ENCODE results near the gene PHLDB1. TPM values are rescaled to one million over a fixed set of nuclear protein-coding genes. Genes with fewer than 3 reads are reported as not detected.
"Not testable (repeated sequence)": the region's sequence is repeated elsewhere in the genome, so short reads cannot be mapped to it uniquely, and the experiment has no call there.

Gene PHLDB1
- total and polyA plus RNA-seq, 3 experiments from 2014 or later = 0.82 to 2.4 (median 1.9) TPM

GRCh38 chr11:118684187-118684586, 76.8 kb downstream of the PHLDB1 start:
- H3K4me1 Mint-ChIP-seq = peaks cover 5 to 6% (median 6%) of the 10 kb centered on the region in 3 donors
- no peaks in the 10 kb centered on the region for H3K36me3 ChIP-seq (ENCODE audit: insufficient read depth, low read length)
- ChIA-PET CTCF (no interaction called here), POLR2A (no interaction called here)
- no peak overlapping the region for H3K27ac ChIP-seq (ENCODE audit: low read depth, low read length)
- no peaks in the 10 kb centered on the region for H3K36me3 Mint-ChIP-seq
- H3K9me3 Mint-ChIP-seq = no peaks in the 10 kb centered on the region
- no peak overlapping the region for H3K4me3 Mint-ChIP-seq
- DNase-seq = no peak
- no peak overlapping the region for H3K4me3 ChIP-seq (ENCODE audit: low read length)
- no peaks in the 10 kb centered on the region for H3K4me1 ChIP-seq (ENCODE audit: insufficient read depth, low read length)
- no peaks in the 10 kb centered on the region for H3K9me3 ChIP-seq (ENCODE audit: low read length)
- peaks cover 4% of the 10 kb centered on the region for H3K27me3 ChIP-seq (ENCODE audit: insufficient read depth, low read length, poor library complexity, severe bottlenecking)
- H3K27ac Mint-ChIP-seq = no peak overlapping the region
- H3K27me3 Mint-ChIP-seq = peaks cover 0 to 1% of the 10 kb centered on the region in 2 donors

- ChIA-PET CTCF (interaction anchor here (1.0 to 3.4 kb wide), 7 partner anchors 18 to 270 kb away, joined by 3 to 32 read pairs (median 17); partner anchors contain the start of genes DDX6 and UPK2), POLR2A (interaction anchor here (1.7 kb wide), 1 partner anchor 207 kb away, joined by 7 read pairs; no protein-coding TSS in a partner anchor)
- Mint-ChIP-seq H3K4me1 (peaks cover 31 to 35% (median 35%) of the 10 kb centered on the region in 3 donors), H3K27ac (peak overlapping the region in 2 of 8 donors; percentile 23 to 87), H3K36me3 (no peaks in the 10 kb centered on the region), H3K9me3 (no peaks in the 10 kb centered on the region), H3K27me3 (peaks cover 0 to 6% of the 10 kb centered on the region in 2 donors), H3K4me3 (peak overlapping the region in 1 of 7 donors; percentile 23)
- peaks cover 27% of the 10 kb centered on the region for H3K4me1 ChIP-seq (ENCODE audit: insufficient read depth, low read length)
- no peak overlapping the region for H3K27ac ChIP-seq (ENCODE audit: low read depth, low read length)
- no peak overlapping the region for H3K4me3 ChIP-seq (ENCODE audit: low read length)
- H3K27me3 ChIP-seq (ENCODE audit: insufficient read depth, low read length, poor library complexity, severe bottlenecking) = peaks cover 4% of the 10 kb centered on the region
- no peak for DNase-seq
- no peaks in the 10 kb centered on the region for H3K9me3 ChIP-seq (ENCODE audit: low read length)
- no peaks in the 10 kb centered on the region for H3K36me3 ChIP-seq (ENCODE audit: insufficient read depth, low read length)
Measured at GRCh38 chr11:118687906-118688305, 80.5 kb downstream of the PHLDB1 start.

DNA sequence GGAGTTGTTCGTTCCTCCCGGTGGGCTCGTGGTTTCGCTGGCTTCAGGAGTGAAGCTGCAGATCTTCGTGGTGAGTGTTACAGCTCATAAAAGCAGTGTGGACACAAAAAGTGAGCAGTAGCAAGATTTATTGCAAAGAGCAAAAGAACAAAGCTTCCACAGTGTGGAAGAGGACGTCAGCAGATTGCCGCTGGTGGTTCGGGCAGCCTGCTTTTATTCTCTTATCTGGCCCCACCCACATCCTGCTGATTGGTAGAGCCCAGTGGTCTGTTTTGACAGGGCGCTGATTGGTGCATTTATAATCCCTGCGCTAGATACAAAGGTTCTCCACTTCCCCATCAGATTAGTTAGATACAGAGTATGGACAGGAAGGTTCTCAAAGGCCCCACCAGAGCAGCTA, 80.9 kb downstream of the PHLDB1 start:
- H3K27ac ChIP-seq (ENCODE audit: low read depth, low read length); H3K36me3 ChIP-seq (ENCODE audit: insufficient read depth, low read length); H3K27me3 ChIP-seq (ENCODE audit: insufficient read depth, low read length, poor library complexity, severe bottlenecking); H3K27me3 Mint-ChIP-seq; H3K9me3 ChIP-seq (ENCODE audit: low read length); H3K4me3 ChIP-seq (ENCODE audit: low read length); H3K9me3 Mint-ChIP-seq; H3K36me3 Mint-ChIP-seq: not testable (repeated sequence)
- Mint-ChIP-seq H3K27ac (peak overlapping the region in 3 of 8 donors; percentile 26 to 87 (median 61)), H3K4me1 (peaks cover 36 to 40% (median 39%) of the 10 kb centered on the region in 3 donors), H3K4me3 (peak overlapping the region in 2 of 7 donors; percentile 37 to 54)
- peaks cover 31% of the 10 kb centered on the region for H3K4me1 ChIP-seq (ENCODE audit: insufficient read depth, low read length)
- CTCF ChIA-PET = interaction anchor here (1.0 to 5.0 kb wide), 11 partner anchors 12 to 269 kb away, joined by 3 to 37 read pairs (median 17); partner anchors contain the start of gene UPK2
- POLR2A ChIA-PET = interaction anchor here (1.7 kb wide), 1 partner anchor 207 kb away, joined by 7 read pairs; no protein-coding TSS in a partner anchor
- peak in 2 of 5 donors; percentile 13 to 44 for DNase-seq

- Histone ChIP-seq H3K36me3 (ENCODE audit: insufficient read depth, low read length) (no peaks in the 10 kb centered on the region), H3K27ac (ENCODE audit: low read depth, low read length) (no peak overlapping the region), H3K27me3 (ENCODE audit: insufficient read depth, low read length, poor library complexity, severe bottlenecking) (peaks cover 4% of the 10 kb centered on the region), H3K4me3 (ENCODE audit: low read length) (no peak overlapping the region), H3K9me3 (ENCODE audit: low read length) (no peaks in the 10 kb centered on the region), H3K4me1 (ENCODE audit: insufficient read depth, low read length) (peaks cover 37% of the 10 kb centered on the region)
- H3K9me3 Mint-ChIP-seq = no peaks in the 10 kb centered on the region
- peaks cover 0 to 6% of the 10 kb centered on the region in 2 donors for H3K27me3 Mint-ChIP-seq
- no peaks in the 10 kb centered on the region for H3K36me3 Mint-ChIP-seq
- CTCF ChIA-PET = interaction anchor here (0.9 to 5.5 kb wide), 33 partner anchors 8 to 309 kb away, joined by 3 to 122 read pairs (median 6); partner anchors contain the start of genes BCL9L, CENATAC, DDX6 and UPK2
- H3K4me3 Mint-ChIP-seq = no peak overlapping the region
- DNase-seq = no peak
- H3K27ac Mint-ChIP-seq = no peak overlapping the region
- H3K4me1 Mint-ChIP-seq = peaks cover 42 to 46% (median 45%) of the 10 kb centered on the region in 3 donors
- POLR2A ChIA-PET = interaction anchor here (1.0 to 1.7 kb wide), 3 partner anchors 101 to 267 kb away, joined by 3 to 13 read pairs (median 7); partner anchors contain the start of genes DDX6 and UPK2
Measured at GRCh38 chr11:118688851-118689502, 81.6 kb downstream of the PHLDB1 start.

GRCh38 chr11:118689503-118689851, 82.1 kb downstream of the PHLDB1 start:
- ChIA-PET POLR2A (interaction anchor here (1.0 to 3.8 kb wide), 5 partner anchors 16 to 267 kb away, joined by 3 to 26 read pairs (median 7); partner anchors contain the start of genes DDX6 and UPK2), CTCF (interaction anchor here (0.7 to 5.5 kb wide), 53 partner anchors 9 to 308 kb away, joined by 3 to 122 read pairs (median 5); partner anchors contain the start of genes BCL9L, CENATAC, DDX6 and UPK2)
- H3K27ac ChIP-seq (ENCODE audit: low read depth, low read length) = no peak overlapping the region

DNA sequence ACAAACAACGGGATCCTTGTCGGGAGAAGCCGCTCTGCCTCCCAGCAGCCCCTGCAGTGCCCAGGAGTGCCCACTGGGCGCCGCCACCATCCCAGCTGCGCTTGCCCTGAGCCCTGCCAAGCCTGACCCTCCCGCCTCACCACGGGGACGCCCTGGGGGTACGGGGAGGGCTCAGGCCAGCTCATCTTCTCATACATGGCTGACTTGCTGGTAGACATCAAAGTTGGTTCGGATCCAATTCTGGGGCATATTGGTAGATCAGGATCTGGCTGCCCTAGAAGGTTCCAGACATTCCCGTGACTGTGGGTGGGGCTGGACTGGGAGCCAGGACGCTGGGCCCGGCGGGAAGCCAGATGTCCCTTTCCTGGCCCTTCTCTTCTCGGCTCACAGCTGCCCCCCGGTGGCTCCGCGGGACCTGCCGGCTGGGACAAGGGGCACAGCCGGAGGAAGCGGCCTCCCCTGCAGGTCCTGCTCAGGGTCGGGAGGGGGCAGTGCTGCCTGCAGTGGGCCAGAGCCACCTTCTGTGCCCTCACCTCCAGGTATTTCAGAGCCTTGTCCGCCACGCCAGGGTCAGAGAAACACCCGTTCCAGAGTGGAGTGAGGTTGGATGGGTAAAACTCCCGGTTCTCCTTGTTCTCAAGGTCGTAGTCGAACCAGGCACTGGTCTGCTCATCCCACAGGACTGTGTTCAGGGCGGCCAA, 82.6 kb downstream of the PHLDB1 start:
- no peak overlapping the region for H3K27ac ChIP-seq (ENCODE audit: low read depth, low read length)
- ChIA-PET CTCF (interaction anchor here (0.7 to 5.5 kb wide), 53 partner anchors 9 to 308 kb away, joined by 3 to 122 read pairs (median 5); partner anchors contain the start of genes BCL9L, CENATAC, DDX6 and UPK2), POLR2A (interaction anchor here (0.6 to 3.8 kb wide), 5 partner anchors 15 to 266 kb away, joined by 3 to 26 read pairs (median 3); partner anchors contain the start of genes DDX6 and UPK2)
- H3K36me3 ChIP-seq (ENCODE audit: insufficient read depth, low read length) = no peaks in the 10 kb centered on the region
- H3K4me3 ChIP-seq (ENCODE audit: low read length) = peak overlapping the region; percentile 71
- no peaks in the 10 kb centered on the region for H3K9me3 ChIP-seq (ENCODE audit: low read length)
- H3K4me1 ChIP-seq (ENCODE audit: insufficient read depth, low read length) = peaks cover 48% of the 10 kb centered on the region
- H3K27me3 Mint-ChIP-seq = peaks cover 0 to 5% of the 10 kb centered on the region in 2 donors
- peaks cover 50 to 56% (median 56%) of the 10 kb centered on the region in 3 donors for H3K4me1 Mint-ChIP-seq
- peak; percentile 69 to 89 (median 82) for DNase-seq
- peaks cover 4% of the 10 kb centered on the region for H3K27me3 ChIP-seq (ENCODE audit: insufficient read depth, low read length, poor library complexity, severe bottlenecking)
- peak overlapping the region in 7 of 8 donors; percentile 42 to 98 (median 79) for H3K27ac Mint-ChIP-seq
- no peaks in the 10 kb centered on the region for H3K9me3 Mint-ChIP-seq
- H3K4me3 Mint-ChIP-seq = peak overlapping the region; percentile 18 to 90 (median 68)
- H3K36me3 Mint-ChIP-seq = no peaks in the 10 kb centered on the region

More at GRCh38 chr11:118689503-118689851, 82.1 kb downstream of the PHLDB1 start:
- Mint-ChIP-seq H3K4me3 (no peak overlapping the region), H3K27me3 (peaks cover 0 to 6% of the 10 kb centered on the region in 2 donors), H3K4me1 (peaks cover 44 to 51% (median 50%) of the 10 kb centered on the region in 3 donors), H3K27ac (no peak overlapping the region), H3K36me3 (no peaks in the 10 kb centered on the region), H3K9me3 (no peaks in the 10 kb centered on the region)
- peaks cover 4% of the 10 kb centered on the region for H3K27me3 ChIP-seq (ENCODE audit: insufficient read depth, low read length, poor library complexity, severe bottlenecking)
- DNase-seq = no peak
- no peaks in the 10 kb centered on the region for H3K36me3 ChIP-seq (ENCODE audit: insufficient read depth, low read length)
- H3K4me3 ChIP-seq (ENCODE audit: low read length) = no peak overlapping the region
- H3K4me1 ChIP-seq (ENCODE audit: insufficient read depth, low read length) = peaks cover 42% of the 10 kb centered on the region
- H3K9me3 ChIP-seq (ENCODE audit: low read length) = no peaks in the 10 kb centered on the region

DNA sequence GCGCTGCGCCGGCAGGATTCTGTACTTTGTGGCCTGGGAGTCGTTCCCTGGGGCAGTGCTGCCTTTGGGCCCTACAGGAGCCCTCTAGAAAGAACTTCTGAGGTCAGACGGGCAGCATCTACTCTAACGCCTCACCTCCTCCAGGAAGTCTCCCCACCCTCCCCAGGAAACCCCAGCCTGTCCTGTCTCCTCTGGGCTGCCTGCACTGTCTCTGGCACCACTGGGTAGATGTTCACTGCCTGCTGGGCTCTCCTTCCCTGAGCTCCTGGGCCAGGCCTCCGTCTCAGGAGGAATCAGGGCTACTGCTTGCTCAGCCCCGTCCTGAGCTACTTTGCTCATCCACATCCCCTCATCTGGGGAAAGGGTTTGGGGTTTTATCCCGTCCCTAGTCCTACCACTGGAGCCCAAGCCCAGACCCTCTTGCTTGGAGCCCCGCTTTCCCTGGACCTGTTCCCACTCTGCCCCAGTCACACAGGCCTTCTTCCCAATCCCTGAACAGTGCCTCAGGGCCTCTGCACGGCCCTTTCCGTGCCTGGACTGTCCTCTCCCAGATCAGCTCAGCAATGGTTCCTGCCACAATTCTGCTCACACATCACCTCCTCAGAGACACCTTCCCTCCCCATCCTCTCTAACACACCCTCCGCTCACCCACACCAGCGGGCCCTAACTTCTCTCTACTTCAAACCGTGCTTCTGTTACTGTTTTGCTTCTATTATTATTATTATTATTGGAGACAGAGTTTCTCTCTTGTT, 83.3 kb downstream of the PHLDB1 start:
- H3K4me1 Mint-ChIP-seq = peaks cover 54 to 62% (median 61%) of the 10 kb centered on the region in 3 donors

More for the DNA sequence above, 83.3 kb downstream of the PHLDB1 start:
- peak overlapping the region in 6 of 7 donors; percentile 49 to 90 (median 68) for H3K4me3 Mint-ChIP-seq
- CTCF ChIA-PET = interaction anchor here (0.6 to 5.5 kb wide), 27 partner anchors 9 to 267 kb away, joined by 3 to 122 read pairs (median 6); partner anchors contain the start of genes DDX6 and UPK2
- H3K9me3 Mint-ChIP-seq = no peaks in the 10 kb centered on the region
- Histone ChIP-seq H3K4me1 (ENCODE audit: insufficient read depth, low read length) (peaks cover 54% of the 10 kb centered on the region), H3K36me3 (ENCODE audit: insufficient read depth, low read length) (no peaks in the 10 kb centered on the region), H3K9me3 (ENCODE audit: low read length) (no peaks in the 10 kb centered on the region), H3K4me3 (ENCODE audit: low read length) (no peak overlapping the region), H3K27me3 (ENCODE audit: insufficient read depth, low read length, poor library complexity, severe bottlenecking) (no peaks in the 10 kb centered on the region), H3K27ac (ENCODE audit: low read depth, low read length) (no peak overlapping the region)
- peaks cover 0 to 5% of the 10 kb centered on the region in 2 donors for H3K27me3 Mint-ChIP-seq
- H3K27ac Mint-ChIP-seq = peak overlapping the region in 7 of 8 donors; percentile 49 to 98 (median 79)
- H3K36me3 Mint-ChIP-seq = no peaks in the 10 kb centered on the region
- no peak for DNase-seq
- POLR2A ChIA-PET = interaction anchor here (0.6 to 3.8 kb wide), 4 partner anchors 14 to 239 kb away, joined by 3 to 26 read pairs (median 8); partner anchors contain the start of gene DDX6
